Measurements from ENCODE around the gene ZCRB1.

- TF ChIP-seq, protein P1, sequence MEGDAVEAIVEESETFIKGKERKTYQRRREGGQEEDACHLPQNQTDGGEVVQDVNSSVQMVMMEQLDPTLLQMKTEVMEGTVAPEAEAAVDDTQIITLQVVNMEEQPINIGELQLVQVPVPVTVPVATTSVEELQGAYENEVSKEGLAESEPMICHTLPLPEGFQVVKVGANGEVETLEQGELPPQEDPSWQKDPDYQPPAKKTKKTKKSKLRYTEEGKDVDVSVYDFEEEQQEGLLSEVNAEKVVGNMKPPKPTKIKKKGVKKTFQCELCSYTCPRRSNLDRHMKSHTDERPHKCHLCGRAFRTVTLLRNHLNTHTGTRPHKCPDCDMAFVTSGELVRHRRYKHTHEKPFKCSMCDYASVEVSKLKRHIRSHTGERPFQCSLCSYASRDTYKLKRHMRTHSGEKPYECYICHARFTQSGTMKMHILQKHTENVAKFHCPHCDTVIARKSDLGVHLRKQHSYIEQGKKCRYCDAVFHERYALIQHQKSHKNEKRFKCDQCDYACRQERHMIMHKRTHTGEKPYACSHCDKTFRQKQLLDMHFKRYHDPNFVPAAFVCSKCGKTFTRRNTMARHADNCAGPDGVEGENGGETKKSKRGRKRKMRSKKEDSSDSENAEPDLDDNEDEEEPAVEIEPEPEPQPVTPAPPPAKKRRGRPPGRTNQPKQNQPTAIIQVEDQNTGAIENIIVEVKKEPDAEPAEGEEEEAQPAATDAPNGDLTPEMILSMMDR (IDR thresholded peaks at IDR 0.05): no peak
- no peak for TF ChIP-seq EP300 (IDR thresholded peaks at IDR 0.05)
- TF ChIP-seq POLR2AphosphoS5 (IDR thresholded peaks at IDR 0.05): no peak
Measured at GRCh38 chr12:42282294-42282693, 43.6 kb downstream of the ZCRB1 start.
